Neural progenitor cell (in vitro differentiated cells): ENCODE measurements around the gene RNF187. TPM values are rescaled to one million over a fixed set of nuclear protein-coding genes. Genes with fewer than 3 reads are reported as not detected.

Source experiments
- DNase-seq: peaks from one replicate; pipeline ENCODE4 v3.0.0-alpha.2; 2016; ENCODE audit warnings: low spot score
- H2AFZ ChIP-seq: fragments of 200-600 bp; sonication (generic); replicated peaks from 2 replicates; pipeline ENCODE4 v1.6.1; 2016; ENCODE audit warnings: antibody characterized with exemption
- H3F3A ChIP-seq: fragments of 200-600 bp; sonication (generic); 2 replicates; pipeline ENCODE4 v1.6.1; 2016; ENCODE audit warnings: antibody characterized with exemption, low read depth
- H3K27ac ChIP-seq: fragments of 200-600 bp; sonication (generic); 2 replicates; pipeline ENCODE4 v1.5.1; 2016; ENCODE audit warnings: mild to moderate bottlenecking
- H3K27me3 ChIP-seq: fragments of 200-600 bp; sonication (generic); 2 replicates; pipeline ENCODE4 v1.6.1; 2016; ENCODE audit warnings: mild to moderate bottlenecking, moderate library complexity
- H3K36me3 ChIP-seq: fragments of 200-600 bp; sonication (generic); 2 replicates; pipeline ENCODE4 v1.5.1; 2016
- H3K4me1 ChIP-seq: fragments of 200-600 bp; sonication (generic); 2 replicates; pipeline ENCODE4 v1.6.1; 2016; ENCODE audit warnings: mixed run types
- H3K4me2 ChIP-seq: fragments of 200-600 bp; sonication (generic); 2 replicates; pipeline ENCODE4 v1.6.1; 2016
- H3K4me3 ChIP-seq: fragments of 200-600 bp; sonication (generic); 2 replicates; pipeline ENCODE4 v1.5.1; 2016
- H3K79me2 ChIP-seq: fragments of 200-600 bp; sonication (generic); 2 replicates; pipeline ENCODE4 v1.6.1; 2016; ENCODE audit warnings: low read depth
- H3K9ac ChIP-seq: fragments of 200-600 bp; sonication (generic); 2 replicates; pipeline ENCODE4 v1.6.1; 2016
- H3K9me3 ChIP-seq: fragments of 200-600 bp; sonication (generic); 2 replicates; pipeline ENCODE4 v1.5.1; 2016; ENCODE audit warnings: low read depth
- H4K20me1 ChIP-seq: fragments of 200-600 bp; sonication (generic); 2 replicates; pipeline ENCODE4 v1.6.1; 2016; ENCODE audit warnings: low read depth
- H3K27ac Mint-ChIP-seq: 3 replicates; pipeline ENCODE4 v1.8.0; 2021; ENCODE audit warnings: mixed read lengths
- H3K27me3 Mint-ChIP-seq: 2 replicates; pipeline ENCODE4 v1.8.0; 2022; ENCODE audit warnings: low read depth, mild to moderate bottlenecking, inconsistent platforms, moderate library complexity, mixed read lengths; ENCODE audit not compliant: insufficient read depth
- H3K36me3 Mint-ChIP-seq: 3 replicates; pipeline ENCODE4 v1.8.0; 2021; ENCODE audit warnings: mixed read lengths
- H3K4me1 Mint-ChIP-seq: 3 replicates; pipeline ENCODE4 v1.8.0; 2021; ENCODE audit warnings: mixed read lengths
- H3K4me3 Mint-ChIP-seq: 3 replicates; pipeline ENCODE4 v1.8.0; 2021; ENCODE audit warnings: mild to moderate bottlenecking, moderate library complexity, mixed read lengths
- H3K9me3 Mint-ChIP-seq: 3 replicates; pipeline ENCODE4 v1.8.0; 2020; ENCODE audit warnings: mixed read lengths
- EZH2 ChIP-seq: fragments of 200-600 bp; sonication (generic); IDR thresholded peaks from 2 replicates; pipeline ENCODE4 v1.6.1; 2017; ENCODE audit warnings: antibody characterized with exemption, mild to moderate bottlenecking, moderate library complexity
- EZH2phosphoT487 ChIP-seq: fragments of 200-600 bp; sonication (generic); IDR thresholded peaks from 2 replicates; pipeline ENCODE4 v1.6.1; 2017; ENCODE audit warnings: antibody characterized with exemption
- total RNA-seq: library from RNA; depleted of rRNA; stranded (reverse); fragments of >200 nt; gene quantifications from 2 replicates; pipeline ENCODE4 v1.2.3, GENCODE V29; 2015; ENCODE audit warnings: low replicate concordance
- TF ChIP-seq, protein P1 (sequence below): fragments of 200-600 bp; sonication (generic); IDR thresholded peaks from 2 replicates; pipeline ENCODE4 v1.5.1; 2017; ENCODE audit warnings: antibody characterized with exemption, mild to moderate bottlenecking

Gene RNF187
- total RNA-seq, 1 donor from 2014 or later: 16.1 TPM

GRCh38 chr1:228541725-228542124 is 54.5 kb downstream of the RNF187 start:
- H4K20me1 ChIP-seq: no peaks in the 10 kb centered on the region
- H3K36me3 ChIP-seq: no peaks in the 10 kb centered on the region
- H3K27ac Mint-ChIP-seq: no peak overlapping the region

DNA sequence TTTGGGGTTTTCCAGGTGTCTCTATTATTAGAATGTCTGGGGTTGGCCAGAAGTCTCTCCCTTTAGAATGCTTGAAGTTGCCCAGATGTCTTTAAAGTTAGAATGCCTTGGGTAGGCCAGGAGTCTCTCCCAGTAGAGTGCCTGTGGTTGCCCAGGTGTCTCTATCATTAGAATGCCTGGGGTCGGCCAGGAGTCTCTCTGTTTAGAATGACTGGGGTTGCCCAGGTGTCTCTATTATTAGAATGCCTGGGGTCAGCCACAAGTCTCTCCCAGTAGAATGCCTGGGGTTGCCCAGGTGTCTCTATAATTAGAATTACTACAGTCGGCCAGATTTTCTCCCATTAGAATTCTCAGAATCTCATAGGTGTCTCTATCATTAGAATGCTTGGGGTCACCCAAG is 55.2 kb downstream of the RNF187 start:
- H3K27ac Mint-ChIP-seq: no peak overlapping the region
- H3K4me3 ChIP-seq: no peak overlapping the region
- H3K79me2 ChIP-seq: no peaks in the 10 kb centered on the region
- no peak overlapping the region for H3K4me2 ChIP-seq
- H3K9me3 ChIP-seq: no peaks in the 10 kb centered on the region
- peaks cover 32% of the 10 kb centered on the region for H3K27me3 Mint-ChIP-seq
- no peak for DNase-seq
- H3K9me3 Mint-ChIP-seq: peaks cover 8% of the 10 kb centered on the region
- TF ChIP-seq, protein P1, sequence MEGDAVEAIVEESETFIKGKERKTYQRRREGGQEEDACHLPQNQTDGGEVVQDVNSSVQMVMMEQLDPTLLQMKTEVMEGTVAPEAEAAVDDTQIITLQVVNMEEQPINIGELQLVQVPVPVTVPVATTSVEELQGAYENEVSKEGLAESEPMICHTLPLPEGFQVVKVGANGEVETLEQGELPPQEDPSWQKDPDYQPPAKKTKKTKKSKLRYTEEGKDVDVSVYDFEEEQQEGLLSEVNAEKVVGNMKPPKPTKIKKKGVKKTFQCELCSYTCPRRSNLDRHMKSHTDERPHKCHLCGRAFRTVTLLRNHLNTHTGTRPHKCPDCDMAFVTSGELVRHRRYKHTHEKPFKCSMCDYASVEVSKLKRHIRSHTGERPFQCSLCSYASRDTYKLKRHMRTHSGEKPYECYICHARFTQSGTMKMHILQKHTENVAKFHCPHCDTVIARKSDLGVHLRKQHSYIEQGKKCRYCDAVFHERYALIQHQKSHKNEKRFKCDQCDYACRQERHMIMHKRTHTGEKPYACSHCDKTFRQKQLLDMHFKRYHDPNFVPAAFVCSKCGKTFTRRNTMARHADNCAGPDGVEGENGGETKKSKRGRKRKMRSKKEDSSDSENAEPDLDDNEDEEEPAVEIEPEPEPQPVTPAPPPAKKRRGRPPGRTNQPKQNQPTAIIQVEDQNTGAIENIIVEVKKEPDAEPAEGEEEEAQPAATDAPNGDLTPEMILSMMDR: no peak
- TF ChIP-seq EZH2phosphoT487 (no peak), EZH2 (no peak)
- H2AFZ ChIP-seq: no peak overlapping the region
- H3F3A ChIP-seq: no peaks in the 10 kb centered on the region
- H4K20me1 ChIP-seq: no peaks in the 10 kb centered on the region
- no peaks in the 10 kb centered on the region for H3K4me1 Mint-ChIP-seq
- H3K36me3 ChIP-seq: no peaks in the 10 kb centered on the region
- H3K27ac ChIP-seq: no peak overlapping the region
- H3K27me3 ChIP-seq: peaks cover 11% of the 10 kb centered on the region
- H3K9ac ChIP-seq: no peak overlapping the region
- H3K4me3 Mint-ChIP-seq: no peak overlapping the region
- no peaks in the 10 kb centered on the region for H3K36me3 Mint-ChIP-seq
- H3K4me1 ChIP-seq: no peaks in the 10 kb centered on the region

More at GRCh38 chr1:228541725-228542124, 54.5 kb downstream of the RNF187 start:
- no peaks in the 10 kb centered on the region for H3K9me3 ChIP-seq
- H2AFZ ChIP-seq: no peak overlapping the region
- H3K4me2 ChIP-seq: no peak overlapping the region
- no peak overlapping the region for H3K27ac ChIP-seq
- no peaks in the 10 kb centered on the region for H3K79me2 ChIP-seq
- no peaks in the 10 kb centered on the region for H3K36me3 Mint-ChIP-seq
- H3K27me3 Mint-ChIP-seq: peaks cover 30% of the 10 kb centered on the region
- TF ChIP-seq, protein P1: no peak
- TF ChIP-seq EZH2phosphoT487 (no peak), EZH2 (no peak)
- peaks cover 15% of the 10 kb centered on the region for H3K9me3 Mint-ChIP-seq
- no peaks in the 10 kb centered on the region for H3K4me1 ChIP-seq
- DNase-seq: no peak
- no peaks in the 10 kb centered on the region for H3F3A ChIP-seq
- H3K9ac ChIP-seq: no peak overlapping the region
- no peaks in the 10 kb centered on the region for H3K4me1 Mint-ChIP-seq
- no peak overlapping the region for H3K4me3 Mint-ChIP-seq
- H3K27me3 ChIP-seq: peaks cover 11% of the 10 kb centered on the region
- no peak overlapping the region for H3K4me3 ChIP-seq

- no peaks in the 10 kb centered on the region for H3K36me3 Mint-ChIP-seq
- Histone ChIP-seq H3K9me3 (no peaks in the 10 kb centered on the region), H3K79me2 (no peaks in the 10 kb centered on the region), H3K9ac (no peak overlapping the region), H3K4me2 (no peak overlapping the region), H4K20me1 (no peaks in the 10 kb centered on the region), H3K4me3 (no peak overlapping the region), H3K27ac (no peak overlapping the region), H3K4me1 (no peaks in the 10 kb centered on the region), H3K36me3 (no peaks in the 10 kb centered on the region), H3K27me3 (peaks cover 11% of the 10 kb centered on the region), H3F3A (no peaks in the 10 kb centered on the region), H2AFZ (no peak overlapping the region)
- no peak for DNase-seq
- no peak overlapping the region for H3K4me3 Mint-ChIP-seq
- no peak for TF ChIP-seq EZH2phosphoT487
- TF ChIP-seq EZH2: no peak
- TF ChIP-seq, protein P1: no peak
- H3K27me3 Mint-ChIP-seq: peaks cover 36% of the 10 kb centered on the region
- H3K9me3 Mint-ChIP-seq: peaks cover 7% of the 10 kb centered on the region
- H3K27ac Mint-ChIP-seq: no peak overlapping the region
- H3K4me1 Mint-ChIP-seq: no peaks in the 10 kb centered on the region
Measured at GRCh38 chr1:228542981-228543380, 55.8 kb downstream of the RNF187 start.
